ENCODE measurements around the gene SACM1L.
"Not testable (repeated sequence)": the region's sequence is repeated elsewhere in the genome, so short reads cannot be mapped to it uniquely, and the experiment has no call there.

The SACM1L gene

DNA sequence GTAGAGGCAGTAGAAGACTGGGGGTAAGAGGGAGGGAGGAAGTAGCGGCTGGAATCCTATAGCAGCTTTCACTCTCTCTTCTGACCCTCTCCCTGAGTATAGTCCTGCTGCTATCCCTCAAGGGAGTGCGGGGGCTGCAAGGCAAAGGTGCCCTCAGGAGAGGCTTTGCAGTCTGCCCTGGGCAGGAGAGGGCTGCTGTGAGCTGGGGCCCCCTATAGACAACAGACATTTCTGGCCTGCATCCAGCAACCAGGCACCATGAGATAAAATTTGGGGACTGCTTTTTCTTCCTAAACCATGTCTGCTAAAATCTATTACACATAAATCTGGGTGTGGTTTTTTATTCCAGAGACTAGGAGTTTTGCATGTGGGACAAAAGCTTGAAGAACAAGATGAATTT is 48.0 kb downstream of the SACM1L start:
- H3K36me3 Mint-ChIP-seq: peaks cover 100% of the 10 kb centered on the region
- peaks cover 31% of the 10 kb centered on the region for H3K4me1 Mint-ChIP-seq
- H3K27ac Mint-ChIP-seq: peak overlapping the region; percentile 4
- no peak for DNase-seq (ENCODE audit: low spot score in 2 of 2)
- no peak for ATAC-seq
- no peak overlapping the region for H3K4me3 Mint-ChIP-seq
- H3K9me3 Mint-ChIP-seq: no peaks in the 10 kb centered on the region

DNA sequence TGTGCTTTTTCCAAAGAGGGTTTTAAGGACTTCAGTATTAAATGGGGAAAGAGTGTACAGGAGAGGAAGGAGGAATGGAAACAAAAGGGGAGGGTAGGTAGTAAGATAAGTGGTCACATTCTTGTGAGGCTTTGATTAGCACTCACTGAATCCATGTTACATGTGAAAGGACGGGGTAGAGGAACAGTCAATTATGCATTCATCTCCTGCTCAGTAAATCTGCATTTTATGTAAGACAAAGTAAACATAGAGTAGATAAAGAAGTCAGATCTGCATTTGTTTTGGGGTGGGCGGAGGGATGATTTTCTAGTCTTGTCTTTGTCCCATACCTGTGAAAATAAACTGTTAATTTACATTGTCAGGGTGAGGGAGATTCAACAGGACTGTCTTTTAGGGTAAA is 50.8 kb downstream of the SACM1L start:
- Mint-ChIP-seq H3K9me3 (no peaks in the 10 kb centered on the region), H3K36me3 (peaks cover 98% of the 10 kb centered on the region), H3K4me3 (no peak overlapping the region), H3K4me1 (peaks cover 35% of the 10 kb centered on the region), H3K27ac (peak overlapping the region; percentile 50)
- no peak for DNase-seq (ENCODE audit: low spot score in 2 of 2)
- ATAC-seq: no peak

DNA sequence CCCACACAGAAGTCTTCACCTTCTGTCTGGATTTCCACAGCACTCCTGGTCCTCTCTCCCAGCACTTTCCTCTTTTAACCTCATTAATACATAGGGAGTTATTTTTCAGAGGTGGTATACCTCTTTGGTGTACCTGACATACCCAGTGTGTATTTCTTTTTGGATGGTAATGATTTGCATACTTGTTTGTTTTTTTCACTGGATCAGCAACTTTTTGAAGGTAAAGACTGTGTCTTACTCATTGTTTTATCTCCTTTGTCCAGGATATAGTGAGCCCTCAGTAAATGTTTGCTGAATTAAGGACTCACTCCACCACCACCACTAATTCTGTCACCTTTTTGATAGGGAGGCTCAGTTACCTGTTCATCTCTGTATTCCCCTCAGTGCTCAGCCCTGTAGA is 52.1 kb downstream of the SACM1L start:
- Mint-ChIP-seq H3K36me3 (peaks cover 97% of the 10 kb centered on the region), H3K4me1 (peaks cover 35% of the 10 kb centered on the region)

DNA sequence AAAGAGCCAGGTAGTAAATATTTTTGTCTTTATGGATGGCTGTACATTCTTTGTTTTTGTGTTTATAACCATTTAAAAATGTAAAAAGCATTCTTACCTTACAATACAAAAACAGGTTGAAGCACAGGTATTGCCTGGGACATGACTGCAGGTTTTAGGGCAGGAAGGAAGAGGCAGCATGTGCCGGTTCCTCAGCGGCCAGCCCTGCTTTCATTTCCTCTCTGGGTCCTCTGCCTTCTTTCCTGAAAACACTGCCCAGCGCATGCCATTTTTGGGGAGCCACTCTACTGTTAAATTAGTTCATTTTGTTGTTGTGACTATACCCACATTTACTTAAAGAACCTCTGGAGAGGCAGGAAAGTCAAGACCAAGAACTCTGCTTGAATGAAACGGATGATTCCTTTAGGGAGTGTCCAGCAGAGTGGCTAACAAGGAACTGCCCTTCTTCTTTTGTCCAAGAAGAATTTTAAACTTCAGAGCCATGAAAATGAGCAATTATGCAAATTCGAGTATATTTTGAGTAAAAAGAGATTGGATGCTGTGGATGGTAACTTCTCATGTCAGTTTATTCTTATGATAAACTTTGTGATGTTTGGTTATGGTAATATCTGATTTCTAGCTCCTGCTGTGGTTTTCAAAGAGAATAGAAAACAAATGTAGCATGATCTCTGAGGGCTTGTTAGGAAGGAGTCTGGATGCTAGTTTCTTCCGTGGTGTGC is 52.7 kb downstream of the SACM1L start:
- no peak for ATAC-seq
- H3K36me3 Mint-ChIP-seq: peaks cover 91% of the 10 kb centered on the region
- DNase-seq (ENCODE audit: low spot score in 2 of 2): no peak
- H3K4me3 Mint-ChIP-seq: no peak overlapping the region
- peak overlapping the region; percentile 60 for H3K27ac Mint-ChIP-seq
- peaks cover 31% of the 10 kb centered on the region for H3K4me1 Mint-ChIP-seq
- H3K9me3 Mint-ChIP-seq: no peaks in the 10 kb centered on the region

More for the DNA sequence above, 52.1 kb downstream of the SACM1L start:
- DNase-seq (ENCODE audit: low spot score in 2 of 2): no peak
- no peak for ATAC-seq
- H3K27ac Mint-ChIP-seq: peak overlapping the region; percentile 60
- no peak overlapping the region for H3K4me3 Mint-ChIP-seq
- no peaks in the 10 kb centered on the region for H3K9me3 Mint-ChIP-seq

DNA sequence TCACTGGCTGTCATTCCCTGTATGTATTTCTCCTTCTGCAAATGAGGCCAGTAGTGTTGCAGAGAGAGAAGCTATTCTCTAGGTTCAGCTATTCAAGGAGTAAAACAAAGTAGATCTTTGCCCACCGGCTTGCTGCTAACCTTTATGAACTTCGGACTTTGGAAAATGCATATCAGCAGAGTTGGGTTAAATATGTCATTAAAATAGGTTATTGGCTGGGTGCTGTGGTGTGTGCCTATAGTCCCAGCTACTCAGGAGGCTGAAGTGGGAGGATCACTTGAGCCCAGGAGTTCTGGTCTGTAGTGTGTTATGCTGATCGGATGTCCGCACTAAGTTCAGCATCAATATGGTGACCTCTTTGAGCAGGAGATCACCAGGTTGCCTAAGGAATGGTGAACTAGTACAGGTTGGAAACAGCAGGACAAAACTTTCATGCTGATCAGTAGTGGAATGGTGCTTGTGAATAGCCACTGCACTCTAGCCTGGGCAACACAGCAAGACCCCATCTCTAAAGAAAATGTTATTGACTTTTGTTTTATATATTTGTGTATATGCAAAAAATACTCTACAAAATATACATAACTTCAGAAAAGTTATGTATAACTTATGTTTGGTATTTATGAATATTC is 53.4 kb downstream of the SACM1L start:
- Mint-ChIP-seq H3K4me1 (peaks cover 29% of the 10 kb centered on the region), H3K36me3 (peaks cover 86% of the 10 kb centered on the region), H3K4me3 (no peak overlapping the region), H3K27ac (no peak overlapping the region), H3K9me3 (no peaks in the 10 kb centered on the region)
- no peak for ATAC-seq
- DNase-seq (ENCODE audit: low spot score in 2 of 2): no peak

DNA sequence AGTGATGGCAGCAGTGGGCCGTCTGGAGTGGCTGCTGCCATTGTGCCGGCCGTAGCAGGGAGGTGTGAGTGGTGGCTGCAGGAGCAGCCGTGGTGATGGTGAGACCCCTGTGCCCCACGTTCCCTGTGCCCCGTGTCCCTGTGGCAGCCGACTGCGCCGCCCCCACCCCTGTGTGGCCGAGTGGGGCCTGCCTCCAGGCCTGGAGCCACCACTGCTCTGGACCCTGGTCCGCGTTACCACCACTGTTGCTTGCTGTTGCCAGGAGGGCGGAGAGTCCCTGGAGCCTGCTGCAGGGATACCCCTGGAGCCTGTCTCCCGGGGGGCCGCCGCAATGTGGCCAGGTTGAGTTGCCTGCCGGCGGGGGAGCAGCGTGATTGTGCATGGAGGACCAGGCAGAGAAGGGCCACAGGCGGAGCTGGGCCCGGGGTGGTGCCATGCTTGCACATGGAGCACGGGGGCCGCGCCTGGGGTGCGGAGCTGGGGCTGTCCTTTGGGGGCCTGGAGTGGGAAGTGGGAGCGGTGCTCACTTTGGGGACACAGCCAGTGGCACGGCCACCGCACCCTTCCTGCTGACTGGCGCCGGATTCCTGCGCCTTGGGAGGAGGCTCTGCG is 57.1 kb downstream of the SACM1L start:
- no peak overlapping the region for H3K4me3 Mint-ChIP-seq
- no peak overlapping the region for H3K27ac Mint-ChIP-seq
- peaks cover 54% of the 10 kb centered on the region for H3K36me3 Mint-ChIP-seq
- DNase-seq (ENCODE audit: low spot score in 2 of 2) (no peak), ATAC-seq (no peak)
- H3K4me1 Mint-ChIP-seq: peaks cover 12% of the 10 kb centered on the region
- H3K9me3 Mint-ChIP-seq: no peaks in the 10 kb centered on the region

DNA sequence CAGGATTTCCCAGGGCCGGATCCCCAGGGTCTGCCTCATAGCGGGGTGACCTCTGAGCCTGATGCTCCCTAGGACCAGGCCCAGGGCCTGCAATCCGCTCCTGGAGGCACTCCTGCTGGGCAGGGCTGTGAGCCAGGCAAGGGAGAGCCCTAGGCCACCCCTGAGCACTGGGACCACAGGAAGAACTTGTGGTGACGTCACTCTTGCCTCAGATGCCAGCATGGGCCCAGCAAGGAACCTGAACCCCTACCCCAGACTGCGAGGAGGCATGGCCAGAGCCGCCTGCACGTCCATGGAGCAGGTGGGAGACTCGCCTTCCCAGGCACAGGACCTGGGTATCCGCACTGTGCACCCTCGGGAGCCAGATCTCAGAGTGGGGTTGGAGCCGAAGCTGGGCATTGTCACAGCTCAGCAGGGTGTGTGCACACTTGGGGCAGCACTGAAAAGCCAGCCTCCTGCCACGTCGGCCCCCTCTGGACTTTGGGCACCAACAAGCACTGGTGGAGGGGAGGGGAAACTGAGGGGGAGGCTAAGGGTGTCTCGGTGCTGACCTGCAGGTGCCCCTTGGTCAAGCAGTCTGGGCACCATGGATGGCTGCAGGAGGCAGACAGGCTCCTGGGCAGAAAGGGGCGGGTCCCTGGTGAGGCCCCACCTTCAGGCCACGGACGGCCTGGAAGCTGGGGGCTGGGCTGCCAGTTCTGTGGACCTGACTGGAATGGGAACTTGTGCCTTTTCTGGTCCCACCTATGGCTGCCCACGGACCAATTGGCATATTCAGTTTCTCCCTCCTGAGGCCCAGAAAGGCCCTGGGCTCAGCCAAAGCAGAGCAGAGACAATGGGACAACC is 57.8 kb downstream of the SACM1L start:
- peaks cover 46% of the 10 kb centered on the region for H3K36me3 Mint-ChIP-seq
- DNase-seq (ENCODE audit: low spot score in 2 of 2) (no peak), ATAC-seq (no peak)
- no peak overlapping the region for H3K27ac Mint-ChIP-seq
- no peaks in the 10 kb centered on the region for H3K9me3 Mint-ChIP-seq
- peaks cover 6% of the 10 kb centered on the region for H3K4me1 Mint-ChIP-seq
- H3K4me3 Mint-ChIP-seq: no peak overlapping the region

DNA sequence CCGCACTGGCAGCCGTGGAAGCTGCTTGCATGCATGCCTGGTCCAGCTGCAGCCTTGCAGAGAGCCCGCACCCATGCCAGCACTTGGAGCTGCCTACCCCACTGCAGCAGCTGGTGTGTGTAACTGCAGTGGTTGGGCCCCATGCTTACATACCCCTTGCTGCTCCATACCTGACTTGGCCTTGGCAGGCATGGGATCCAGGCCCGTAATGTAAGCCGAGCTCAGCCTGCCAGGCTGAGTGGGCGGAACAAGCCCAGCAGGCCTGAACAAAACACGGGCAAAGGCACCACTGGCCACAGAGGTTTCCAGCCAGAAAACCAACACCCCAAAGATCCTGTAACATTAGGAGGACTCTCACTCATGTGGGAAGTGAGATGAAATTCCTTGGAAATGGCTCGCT is 58.9 kb downstream of the SACM1L start:
- H3K36me3 Mint-ChIP-seq: peaks cover 37% of the 10 kb centered on the region
- H3K9me3 Mint-ChIP-seq: no peaks in the 10 kb centered on the region
- ATAC-seq: no peak
- DNase-seq (ENCODE audit: low spot score in 2 of 2): no peak
- H3K27ac Mint-ChIP-seq: peak overlapping the region; percentile 56
- H3K4me3 Mint-ChIP-seq: no peak overlapping the region
- no peaks in the 10 kb centered on the region for H3K4me1 Mint-ChIP-seq

DNA sequence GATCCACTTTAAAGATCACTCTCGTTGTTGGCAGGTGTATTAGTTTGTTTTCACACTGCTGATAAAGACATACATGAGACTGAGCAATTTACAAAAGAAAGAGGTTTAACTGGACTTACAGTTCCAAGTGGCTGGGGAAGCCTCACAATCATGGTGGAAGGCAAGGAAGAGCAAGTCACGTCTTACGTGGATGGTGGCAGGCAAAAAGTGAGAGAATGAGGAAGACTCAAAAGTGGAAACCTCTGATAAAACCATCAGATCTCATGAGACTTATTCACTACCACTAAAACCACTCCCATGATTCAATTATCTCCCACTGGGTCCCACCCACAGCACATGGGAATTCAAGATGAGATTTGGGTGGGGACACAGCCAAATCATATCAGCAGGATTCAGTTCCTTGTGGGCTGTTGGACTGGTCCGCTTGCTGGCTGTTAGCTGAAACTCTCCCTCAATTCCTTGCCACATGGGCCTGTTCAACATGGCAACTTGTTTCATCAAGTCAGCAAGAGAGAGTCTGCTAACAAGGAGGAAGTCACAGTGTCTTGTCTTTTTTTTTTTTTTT is 59.9 kb downstream of the SACM1L start:
- not testable (repeated sequence) for DNase-seq (ENCODE audit: low spot score in 2 of 2); H3K27ac Mint-ChIP-seq; ATAC-seq; H3K9me3 Mint-ChIP-seq; H3K4me1 Mint-ChIP-seq; H3K4me3 Mint-ChIP-seq
- H3K36me3 Mint-ChIP-seq: peaks cover 29% of the 10 kb centered on the region

DNA sequence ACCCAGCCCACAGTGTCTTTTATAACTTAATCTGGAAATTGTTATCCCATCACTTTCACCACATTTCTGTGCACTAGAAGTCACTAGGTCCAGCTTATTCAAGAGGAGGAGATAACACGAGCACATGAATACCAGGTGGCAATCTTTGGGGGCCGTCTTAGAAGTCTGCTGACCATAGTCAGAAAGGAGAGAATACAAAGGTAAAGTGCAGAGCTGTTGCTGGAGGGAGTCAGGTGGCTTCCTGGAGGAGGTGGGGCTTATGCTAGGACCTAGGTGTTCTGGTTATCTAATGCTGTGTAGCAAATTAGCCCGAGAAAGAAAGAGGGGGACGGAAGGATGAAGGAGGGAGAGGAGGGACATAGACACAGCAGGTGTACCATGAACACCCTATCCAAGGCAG is 60.7 kb downstream of the SACM1L start:
- ATAC-seq: no peak
- Mint-ChIP-seq H3K4me3 (no peak overlapping the region), H3K9me3 (no peaks in the 10 kb centered on the region), H3K36me3 (peaks cover 24% of the 10 kb centered on the region), H3K27ac (no peak overlapping the region), H3K4me1 (no peaks in the 10 kb centered on the region)
- no peak for DNase-seq (ENCODE audit: low spot score in 2 of 2)

DNA sequence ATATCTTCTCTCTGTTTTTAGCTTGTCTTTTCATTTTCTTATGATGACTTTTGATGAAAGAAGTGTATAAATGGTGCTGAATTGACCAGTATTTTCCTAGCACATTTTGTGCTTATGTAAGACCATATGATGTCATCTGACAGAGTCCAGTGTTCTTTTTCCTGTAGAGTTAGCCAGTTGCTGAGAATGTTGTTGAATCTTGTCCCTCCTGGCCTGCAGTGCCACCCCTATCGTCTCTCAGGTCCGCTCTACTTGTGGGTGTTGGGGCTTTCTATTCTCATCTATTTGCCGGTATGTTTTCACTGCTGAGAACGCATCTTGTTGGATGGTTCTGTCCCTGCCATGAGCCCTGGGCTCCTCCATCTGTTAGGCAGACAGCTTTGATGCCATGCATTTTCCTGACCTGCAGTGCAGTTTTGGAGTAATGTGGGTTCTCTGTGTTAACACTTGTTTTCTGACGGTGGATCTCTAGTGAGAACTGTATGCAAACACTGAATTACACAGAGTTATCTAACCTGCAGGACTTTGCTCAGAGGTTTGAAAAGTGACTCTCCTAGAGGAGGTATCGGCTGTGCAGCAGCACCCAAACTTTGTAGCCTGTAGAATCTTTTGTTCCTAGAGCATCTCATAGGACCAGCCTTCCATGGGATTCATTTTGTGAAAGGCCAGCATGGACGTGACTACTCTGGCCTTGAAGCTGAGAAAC is 62.5 kb downstream of the SACM1L start:
- H3K9me3 Mint-ChIP-seq: no peaks in the 10 kb centered on the region
- H3K4me3 Mint-ChIP-seq: no peak overlapping the region
- ATAC-seq (no peak), DNase-seq (ENCODE audit: low spot score in 2 of 2) (peak in 1 of 2 donors; percentile 26)
- no peaks in the 10 kb centered on the region for H3K4me1 Mint-ChIP-seq
- H3K36me3 Mint-ChIP-seq: peaks cover 11% of the 10 kb centered on the region
- H3K27ac Mint-ChIP-seq: no peak overlapping the region

DNA sequence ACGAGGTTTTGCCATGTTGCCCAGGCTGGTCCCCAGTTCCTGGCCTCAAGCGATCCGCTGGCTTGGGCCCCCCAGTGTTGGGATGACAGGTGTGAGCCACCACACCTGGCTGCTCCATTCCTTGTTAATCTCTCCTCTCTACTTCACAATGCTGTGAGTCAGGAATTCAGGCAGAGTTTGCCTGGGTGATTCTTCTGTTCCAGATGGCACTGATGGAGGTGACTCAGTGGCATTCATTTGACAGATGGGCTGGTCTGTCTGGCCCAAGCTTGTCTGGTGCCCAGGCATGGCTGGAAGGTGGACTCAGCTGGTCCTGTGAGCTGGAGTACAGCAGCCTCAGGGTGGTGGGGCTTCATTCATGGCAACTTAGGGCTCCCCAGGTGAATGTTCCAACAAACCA is 63.9 kb downstream of the SACM1L start:
- no peak for ATAC-seq
- peak in 1 of 2 donors; percentile 38 for DNase-seq (ENCODE audit: low spot score in 2 of 2)
- Mint-ChIP-seq H3K36me3 (peaks cover 5% of the 10 kb centered on the region), H3K27ac (peak overlapping the region; percentile 30), H3K9me3 (no peaks in the 10 kb centered on the region), H3K4me1 (no peaks in the 10 kb centered on the region), H3K4me3 (no peak overlapping the region)

DNA sequence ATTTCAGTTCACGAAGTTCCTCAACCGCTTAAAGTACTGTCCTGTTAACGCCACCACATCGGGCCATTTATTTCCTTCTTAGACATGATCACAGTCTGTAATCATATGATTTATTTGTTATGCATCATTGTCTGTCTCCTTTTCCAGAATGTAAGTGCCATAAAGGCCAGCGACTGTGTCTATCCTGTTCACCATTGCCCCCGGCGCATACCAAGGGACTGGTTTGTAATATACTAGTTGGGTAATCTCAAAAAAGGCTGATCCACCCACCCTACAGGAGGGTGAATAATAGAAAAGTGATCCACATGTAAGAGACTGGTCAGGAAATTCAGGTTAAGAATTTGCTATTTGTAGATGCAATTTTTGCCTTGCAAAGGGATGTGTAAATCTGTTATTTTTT is 65.3 kb downstream of the SACM1L start:
- no peaks in the 10 kb centered on the region for H3K9me3 Mint-ChIP-seq
- no peak overlapping the region for H3K4me3 Mint-ChIP-seq
- DNase-seq (ENCODE audit: low spot score in 2 of 2) (no peak), ATAC-seq (no peak)
- no peak overlapping the region for H3K27ac Mint-ChIP-seq
- H3K36me3 Mint-ChIP-seq: peaks cover 5% of the 10 kb centered on the region
- H3K4me1 Mint-ChIP-seq: no peaks in the 10 kb centered on the region

DNA sequence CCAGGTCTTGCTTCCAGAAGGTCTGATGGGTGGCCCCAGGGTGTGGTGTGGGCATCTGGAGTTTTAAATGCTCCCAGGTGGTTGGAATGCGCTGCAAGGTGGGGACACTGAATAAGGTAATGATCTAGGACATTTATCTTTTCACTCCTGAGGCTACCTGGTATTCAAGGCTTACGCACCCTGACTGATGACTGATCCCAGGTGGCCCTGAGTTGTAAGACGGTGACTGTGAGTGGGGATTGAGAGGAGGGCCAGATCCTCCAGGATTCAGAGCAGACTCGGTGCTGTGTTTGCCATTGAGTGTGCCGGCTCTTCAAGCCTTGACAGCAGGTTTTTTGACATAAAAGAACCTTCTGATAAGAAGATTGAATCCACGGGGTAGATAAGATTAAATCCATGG is 66.9 kb downstream of the SACM1L start:
- DNase-seq (ENCODE audit: low spot score in 2 of 2) (peak in 1 of 2 donors; percentile 28), ATAC-seq (no peak)
- no peak overlapping the region for H3K27ac Mint-ChIP-seq
- H3K4me3 Mint-ChIP-seq: no peak overlapping the region
- H3K4me1 Mint-ChIP-seq: peaks cover under 1% of the 10 kb centered on the region
- H3K36me3 Mint-ChIP-seq: peaks cover 5% of the 10 kb centered on the region
- no peaks in the 10 kb centered on the region for H3K9me3 Mint-ChIP-seq

Data from stimulated activated effector memory CD8-positive, alpha-beta T cell treated with anti-CD3 and anti-CD28 coated beads, Interleukin-12 subunit alpha, Interleukin-12 subunit beta, amount 100 ng/mL, for 72 hours (primary cell).